GM21528 (cell line): Measurements from ENCODE around the gene GXYLT1.
A peak's percentile ranks its signal among the peaks of the same experiment; 100 is the strongest.
"Not testable (repeated sequence)": the region's sequence is repeated elsewhere in the genome, so short reads cannot be mapped to it uniquely, and the experiment has no call there.

Experiments
- ATAC-seq: cut with Tn5 transposase; IDR thresholded peaks from one replicate; pipeline ENCODE4 v1.9.1; 2021; ENCODE audit warnings: mild to moderate bottlenecking, moderate library complexity; ENCODE audit not compliant: unreplicated experiment, low FRiP score

GXYLT1 gene

DNA sequence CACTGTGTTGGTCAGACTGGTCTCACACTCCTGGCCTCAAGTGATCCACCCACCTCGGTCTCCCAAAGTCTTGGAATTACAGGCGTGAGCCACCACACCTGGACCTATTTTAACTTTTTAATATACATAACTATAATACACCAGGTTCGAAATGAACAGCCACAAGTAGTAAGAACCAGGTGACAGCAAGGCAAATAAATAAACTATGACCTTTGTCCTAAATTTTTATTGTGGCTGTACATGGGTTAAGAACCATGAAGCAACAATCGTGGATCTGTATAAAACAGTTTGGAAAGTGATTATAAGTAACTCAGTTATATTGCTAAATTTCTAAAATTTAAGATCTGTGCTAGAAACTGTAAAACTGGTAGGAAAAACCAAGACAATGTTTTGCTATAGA, 41.5 kb downstream of the GXYLT1 start:
- no peak for ATAC-seq

- no peak for ATAC-seq
Observed at GRCh38 chr12:42102720-42103119, 42.0 kb downstream of the GXYLT1 start.

GRCh38 chr12:42099433-42099832, 45.2 kb downstream of the GXYLT1 start:
- ATAC-seq: no peak

GRCh38 chr12:42097971-42098370, 46.7 kb downstream of the GXYLT1 start:
- ATAC-seq: peak; percentile 95

DNA sequence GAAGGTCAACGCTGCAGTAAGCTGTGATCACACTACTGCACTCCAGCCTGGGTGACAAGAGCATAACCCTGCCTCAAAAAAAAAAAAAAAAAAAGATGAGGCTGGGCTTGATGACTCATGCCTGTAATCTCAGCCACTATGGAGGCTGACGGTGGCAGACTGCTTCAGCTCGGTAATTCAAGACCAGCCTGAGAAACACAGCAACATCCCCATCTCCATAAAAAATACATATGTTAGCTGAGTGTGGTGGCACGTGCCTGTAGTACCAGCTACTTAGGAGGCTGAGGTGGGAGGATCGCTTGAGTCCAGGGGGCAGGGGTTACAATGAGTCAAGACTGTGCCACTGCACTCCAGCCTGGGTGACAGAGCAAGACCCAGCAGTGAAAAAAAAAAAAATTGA, 50.4 kb downstream of the GXYLT1 start:
- ATAC-seq: no peak

DNA sequence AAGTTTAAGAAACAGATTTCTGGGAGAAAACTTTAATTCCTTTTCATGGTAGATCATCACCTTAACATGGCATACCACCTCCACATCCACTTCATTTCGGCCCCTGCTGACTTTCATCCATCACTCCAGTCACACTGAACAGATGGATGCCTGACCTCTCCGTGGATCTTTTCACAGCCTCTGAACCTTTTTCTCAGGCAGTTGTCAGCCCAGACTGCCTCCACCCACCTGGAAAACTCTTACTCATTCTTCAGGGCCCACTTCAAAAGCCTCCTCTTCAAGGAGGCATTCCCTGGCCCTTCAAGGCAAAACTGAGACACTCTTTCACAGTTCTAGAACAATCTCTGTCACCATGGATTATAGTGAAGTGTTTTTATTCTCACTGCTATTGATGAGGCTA, 52.9 kb downstream of the GXYLT1 start:
- ATAC-seq: no peak

GRCh38 chr12:42090899-42091298, 53.8 kb downstream of the GXYLT1 start:
- ATAC-seq: no peak

DNA sequence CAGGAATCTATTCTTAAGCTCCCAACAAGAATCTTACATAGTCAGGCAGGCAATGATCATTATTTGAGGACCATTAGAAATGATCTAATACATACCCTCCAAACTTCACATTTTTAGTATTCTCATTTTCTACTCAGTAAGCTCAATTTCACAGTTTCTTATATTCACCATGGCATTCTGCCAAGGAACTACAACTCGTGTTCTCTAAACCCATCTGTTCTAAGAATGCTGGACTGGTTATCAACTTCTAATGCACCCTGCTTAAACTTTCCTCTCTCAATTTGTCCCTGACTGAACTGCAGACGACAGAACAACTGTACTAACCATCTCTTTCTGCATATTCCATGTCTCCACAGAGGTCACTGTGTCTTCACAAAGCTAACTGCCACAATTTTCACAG, 58.6 kb downstream of the GXYLT1 start:
- no peak for ATAC-seq

DNA sequence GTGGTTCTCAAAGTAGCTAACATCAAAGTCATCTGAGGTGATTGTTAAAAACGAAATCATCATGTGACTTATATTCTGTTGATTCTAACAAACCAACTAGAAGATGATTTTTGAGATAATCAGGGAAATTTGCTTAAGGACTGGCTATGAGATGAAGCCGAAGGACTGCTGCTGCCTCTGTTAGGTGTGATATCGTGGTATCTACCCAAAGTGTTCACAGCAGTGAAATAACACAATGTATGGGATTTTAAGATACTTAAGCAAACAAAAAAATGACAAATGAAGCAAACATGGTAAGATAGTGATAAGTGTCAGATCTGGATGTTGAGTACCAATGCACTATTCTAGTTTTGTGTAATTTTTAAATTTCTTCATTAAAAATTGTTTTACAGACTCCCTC, 59.1 kb downstream of the GXYLT1 start:
- ATAC-seq: no peak

DNA sequence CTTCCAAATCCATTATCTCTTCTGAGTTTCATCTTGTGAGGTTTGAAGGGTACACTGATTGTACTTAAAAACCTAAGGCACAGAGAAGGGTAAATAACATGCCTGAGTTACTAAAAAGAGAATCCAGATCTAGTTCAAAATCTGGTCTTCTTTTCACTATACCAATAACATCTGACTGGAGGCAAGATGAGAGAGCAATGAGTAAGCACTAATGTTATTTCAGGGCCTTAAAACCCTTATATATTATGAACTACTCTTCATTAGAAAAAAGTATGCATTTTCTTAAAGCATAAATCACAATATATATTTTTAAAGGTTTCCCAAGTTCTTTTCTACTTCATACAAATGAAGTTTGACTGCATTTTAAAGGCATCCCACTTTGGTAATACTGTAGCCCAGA, 60.2 kb downstream of the GXYLT1 start:
- ATAC-seq: no peak

DNA sequence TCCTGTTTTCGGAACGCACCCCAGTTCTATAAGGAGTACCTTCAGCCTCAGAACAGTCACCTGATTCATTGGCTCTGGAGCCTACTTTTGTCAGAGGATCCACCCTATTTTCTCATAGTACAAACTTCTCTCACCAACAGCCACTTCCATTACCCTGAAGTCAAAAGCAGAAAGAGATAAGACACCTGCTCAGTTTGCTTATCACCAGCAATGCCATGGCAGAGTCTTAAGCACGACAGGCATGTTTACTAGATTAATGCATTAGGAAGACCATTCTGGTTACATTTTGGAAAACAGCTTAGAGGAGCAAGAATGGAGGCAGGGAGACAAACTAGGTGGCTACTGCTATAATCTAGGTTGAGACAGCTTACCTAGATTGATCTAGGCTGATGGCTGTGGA, 67.7 kb downstream of the GXYLT1 start:
- ATAC-seq: no peak

GRCh38 chr12:42070036-42070435, 74.6 kb downstream of the GXYLT1 start:
- no peak for ATAC-seq

DNA sequence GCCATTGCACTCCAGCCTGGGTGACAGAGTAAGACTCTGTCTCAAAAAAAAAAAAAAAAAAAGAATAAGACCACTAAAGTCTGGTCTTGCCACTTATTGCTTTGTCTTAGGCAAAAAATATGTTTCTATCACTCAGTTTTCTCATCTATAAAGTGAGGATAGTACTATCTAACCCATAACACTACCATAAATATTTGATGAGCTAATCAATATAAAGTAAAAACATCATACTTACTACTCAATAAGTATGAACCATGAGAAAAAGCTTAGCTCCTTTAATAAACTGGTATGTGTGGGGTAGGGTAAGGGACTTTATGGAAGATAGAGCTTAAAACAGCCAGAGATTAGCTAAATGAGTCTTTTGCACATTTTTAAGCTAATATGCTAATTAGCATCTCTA, 85.5 kb downstream of the GXYLT1 start:
- no peak for ATAC-seq

DNA sequence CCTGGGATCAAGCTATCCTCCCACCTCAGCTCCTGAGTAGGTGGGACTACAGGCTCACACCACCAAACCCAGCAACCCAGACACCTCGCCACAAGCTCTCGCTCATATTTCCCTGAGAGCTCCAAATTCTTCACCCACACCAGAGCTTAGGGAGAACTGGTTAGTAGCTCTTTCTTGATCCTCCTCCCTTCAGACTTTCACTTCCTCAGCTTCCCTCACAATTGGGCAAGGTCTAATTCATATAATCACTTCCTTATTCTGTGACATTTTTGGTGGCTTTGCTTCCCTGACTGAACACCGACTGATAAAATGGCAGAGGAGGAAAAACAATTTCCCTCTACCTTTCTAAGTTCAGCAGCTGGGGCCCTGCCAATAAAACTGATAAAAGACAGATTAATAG, 88.5 kb downstream of the GXYLT1 start:
- ATAC-seq: peak; percentile 97

DNA sequence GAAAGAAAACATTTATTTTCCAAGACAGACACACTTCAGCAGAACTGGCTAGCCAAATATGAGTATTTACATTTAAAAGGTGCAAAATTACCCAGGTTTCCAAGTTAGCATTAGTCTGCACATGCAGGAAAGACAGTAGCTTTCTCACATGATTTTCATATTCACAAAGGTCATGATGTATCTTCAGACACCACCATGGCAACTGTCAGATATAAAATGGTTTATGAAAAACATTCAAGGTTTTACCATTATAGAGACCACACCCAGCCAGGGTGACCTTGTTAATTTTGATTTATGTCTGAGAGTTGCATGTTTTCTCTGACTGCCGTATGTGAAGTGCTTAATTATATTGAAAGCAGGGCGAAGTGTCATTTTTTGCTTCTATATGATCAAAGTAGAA, 91.2 kb downstream of the GXYLT1 start:
- ATAC-seq: no peak

DNA sequence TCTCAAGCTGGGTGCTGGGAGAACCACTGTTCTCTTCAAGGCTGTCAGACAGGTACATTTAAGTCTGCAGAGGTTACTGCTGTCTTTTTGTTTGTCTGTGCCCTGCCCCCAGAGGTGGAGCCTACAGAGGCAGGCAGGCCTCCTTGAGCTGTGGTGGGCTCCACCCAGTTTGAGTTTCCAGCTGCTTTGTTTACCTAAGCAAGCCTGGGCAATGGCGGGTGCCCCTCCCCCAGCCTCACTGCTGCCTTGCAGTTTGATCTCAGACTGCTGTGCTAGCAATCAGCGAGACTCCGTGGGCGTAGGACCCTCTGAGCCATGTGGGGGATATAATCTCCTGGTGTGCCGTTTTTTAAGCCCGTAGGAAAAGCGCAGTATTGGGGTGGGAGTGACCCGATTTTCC, 95.7 kb downstream of the GXYLT1 start:
- ATAC-seq: not testable (repeated sequence)

GRCh38 chr12:42039577-42039976, 105.1 kb downstream of the GXYLT1 start:
- ATAC-seq: no peak

- ATAC-seq: no peak
Observed at GRCh38 chr12:42039176-42039575, 105.5 kb downstream of the GXYLT1 start.

- no peak for ATAC-seq
Observed at GRCh38 chr12:42031847-42032564, 112.7 kb downstream of the GXYLT1 start.
